ENCODE results near the gene OR5D14. TPM values are rescaled to one million over a fixed set of nuclear protein-coding genes. Genes with fewer than 3 reads are reported as not detected.

Gene OR5D14
- total and polyA plus RNA-seq, 2 of the 8 experiments (the other 6 are each of a cell fraction or from before 2014, with no cell fraction given) = not detected

DNA sequence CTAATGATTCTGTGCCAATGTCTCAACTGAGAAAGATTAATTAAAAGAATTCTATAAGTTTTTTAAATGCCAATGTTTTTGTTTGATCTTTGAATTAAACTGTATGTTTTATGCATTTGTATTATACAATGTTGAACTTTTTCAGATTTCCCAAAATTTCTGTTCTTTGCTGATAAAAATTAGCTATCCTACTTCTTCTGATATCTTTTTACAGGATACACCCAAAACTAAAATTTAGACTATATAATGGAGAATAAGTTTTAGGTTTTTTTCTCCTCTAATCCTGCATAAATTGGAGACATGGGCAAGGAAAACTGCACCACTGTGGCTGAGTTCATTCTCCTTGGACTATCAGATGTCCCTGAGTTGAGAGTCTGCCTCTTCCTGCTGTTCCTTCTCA lies 31.6 kb downstream of the OR5D14 start, which contains the start of gene OR5L2 (continued):
- TF ChIP-seq CBX5 (IDR thresholded peaks at IDR 0.05; ENCODE audit: low read depth, low read length) (no peak), CHD1 (IDR thresholded peaks at IDR 0.05; ENCODE audit: low read depth, low read length) (no peak), ZNF274 (IDR thresholded peaks at IDR 0.05; ENCODE audit: borderline replicate concordance, extremely low read depth, low read length) (no peak), RBBP5 (IDR thresholded peaks at IDR 0.05; ENCODE audit: borderline replicate concordance, low read depth, low read length) (no peak), POLR2A (IDR thresholded peaks at IDR 0.05; ENCODE audit: control extremely low read depth in 1 of 2, low read depth in 2 of 2, low read length in 2 of 2) (no peak), SIN3A (conservative IDR thresholded peaks at IDR 0.05 in 1 of 2, IDR thresholded peaks at IDR 0.05 in 1 of 2; ENCODE audit: low read depth in 1 of 2, low read length in 2 of 2) (no peak), POLR2AphosphoS5 (IDR thresholded peaks at IDR 0.05; ENCODE audit: low read depth, low read length) (no peak), TAF7 (optimal IDR thresholded peaks at IDR 0.05; ENCODE audit: borderline replicate concordance, low read depth, low read length) (no peak)

Data from H1 (cell line).